T1000 (cell line): ENCODE results near the gene DUSP6.
"Not testable (repeated sequence)": the region's sequence is repeated elsewhere in the genome, so short reads cannot be mapped to it uniquely, and the experiment has no call there.

Source experiments
- DNase-seq: peaks from one replicate; lab custom pipeline; 2025; ENCODE audit warnings: mixed read lengths; lab: John Stamatoyannopoulos, UW

Gene DUSP6

DNA sequence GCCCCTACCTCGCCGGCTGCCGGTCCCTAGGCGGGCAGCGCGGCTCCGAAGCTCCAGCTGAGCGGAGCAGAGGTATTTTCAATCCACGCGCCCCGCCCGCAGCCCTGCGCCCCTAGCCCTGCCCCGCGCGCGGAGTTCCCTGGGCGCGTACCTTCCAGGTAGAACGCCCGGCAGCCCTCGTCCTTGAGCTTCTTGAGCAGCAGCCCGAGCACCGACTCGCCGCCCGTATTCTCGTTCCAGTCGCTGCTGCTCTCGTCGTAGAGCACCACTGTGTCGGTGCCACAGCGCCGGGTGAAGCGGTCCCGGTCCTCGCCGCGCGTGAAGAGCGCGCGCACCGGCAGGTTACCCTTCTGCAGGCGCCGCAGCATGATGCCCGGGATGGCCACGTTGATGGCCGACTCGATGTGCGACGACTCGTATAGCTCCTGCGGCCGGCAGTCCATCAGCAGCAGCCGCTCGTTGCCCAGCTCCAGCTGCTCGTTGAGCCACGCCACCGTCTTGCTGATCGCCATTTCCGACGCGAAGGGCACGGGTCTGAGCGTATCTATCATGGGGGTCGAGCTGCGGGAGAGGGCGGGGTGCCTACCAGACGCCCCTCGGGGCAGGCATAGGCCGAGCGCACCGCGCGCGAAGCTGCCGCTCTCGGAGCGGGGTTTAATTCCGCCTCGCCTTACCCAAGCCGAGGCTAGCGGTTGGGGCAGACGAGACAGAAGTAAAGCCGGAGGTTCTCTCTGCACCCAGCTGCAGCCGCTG lies 636 bp downstream of the DUSP6 start:
- DNase-seq: no peak

DNA sequence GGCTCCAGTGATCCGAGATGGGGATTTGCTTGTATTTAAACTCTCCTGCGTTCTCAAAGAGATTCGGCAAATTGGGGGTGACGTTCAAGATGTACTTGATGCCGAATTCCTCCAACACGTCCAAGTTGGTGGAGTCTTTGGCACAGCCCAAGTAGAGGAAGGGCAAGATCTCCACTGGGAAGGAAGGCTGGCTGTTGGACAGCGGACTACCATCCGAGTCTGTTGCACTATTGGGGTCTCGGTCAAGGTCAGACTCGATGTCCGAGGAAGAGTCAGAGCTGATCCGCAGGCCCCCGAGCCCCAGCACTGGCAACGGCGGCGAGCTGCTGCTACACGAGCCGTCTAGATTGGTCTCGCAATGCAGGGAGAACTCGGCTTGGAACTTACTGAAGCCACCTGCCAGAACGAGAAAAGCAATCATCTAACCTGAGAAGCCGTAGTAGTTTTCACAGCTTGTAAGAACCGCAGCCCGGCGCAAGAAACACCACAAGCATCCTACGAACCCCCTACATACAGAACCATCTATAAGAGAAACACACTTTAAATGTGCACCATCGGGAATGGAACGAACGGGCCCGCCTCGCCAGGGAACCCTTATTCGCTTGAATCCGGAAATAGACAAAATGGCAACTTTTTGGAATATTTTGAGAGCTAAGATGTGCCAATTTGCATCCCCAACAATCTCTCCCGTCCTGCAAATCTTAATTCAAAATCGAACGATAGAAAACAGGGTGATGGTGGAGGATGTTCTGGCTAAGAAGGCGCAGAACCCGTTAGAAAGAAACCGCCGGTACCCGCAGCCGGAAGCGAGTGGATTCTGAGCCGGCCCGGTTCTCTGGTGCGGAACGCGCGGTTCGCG lies 1.4 kb downstream of the DUSP6 start:
- no peak for DNase-seq

DNA sequence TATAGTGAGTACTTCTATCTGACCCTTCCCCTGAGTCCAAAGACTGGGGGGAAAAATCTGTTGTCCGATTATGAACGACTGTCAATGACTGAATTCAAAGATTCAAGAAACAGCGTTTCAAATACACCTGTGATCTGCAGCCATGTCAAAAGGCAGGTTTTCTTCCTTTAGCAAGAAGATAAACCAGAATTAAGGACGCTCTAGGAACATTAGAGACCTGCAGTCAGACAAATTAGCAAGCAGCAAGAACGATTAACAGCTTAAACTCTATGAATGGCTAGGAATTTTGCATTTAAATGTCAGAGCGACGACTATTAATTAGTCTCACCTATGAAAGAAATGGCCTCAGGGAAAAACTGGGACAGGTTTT lies 2.1 kb downstream of the DUSP6 start:
- DNase-seq: no peak

DNA sequence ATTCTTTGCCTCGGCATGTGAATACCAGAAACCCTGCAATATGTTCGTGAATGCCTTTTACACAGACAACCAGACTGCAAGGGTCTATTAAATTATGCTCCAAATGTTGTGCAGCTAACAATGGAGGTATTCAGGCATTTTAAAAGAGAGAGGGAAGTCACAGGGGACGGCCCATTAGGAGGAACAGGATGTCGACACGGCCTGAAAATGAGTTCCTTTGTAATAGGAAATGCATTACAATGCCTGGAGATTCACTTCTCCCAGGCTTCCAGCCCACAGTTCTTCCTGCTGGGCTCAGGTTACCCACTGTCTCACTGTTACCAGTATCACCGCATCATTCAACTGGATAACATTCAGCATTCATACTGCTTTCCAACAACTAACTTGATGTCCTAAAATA lies 2.5 kb downstream of the DUSP6 start:
- DNase-seq: no peak

DNA sequence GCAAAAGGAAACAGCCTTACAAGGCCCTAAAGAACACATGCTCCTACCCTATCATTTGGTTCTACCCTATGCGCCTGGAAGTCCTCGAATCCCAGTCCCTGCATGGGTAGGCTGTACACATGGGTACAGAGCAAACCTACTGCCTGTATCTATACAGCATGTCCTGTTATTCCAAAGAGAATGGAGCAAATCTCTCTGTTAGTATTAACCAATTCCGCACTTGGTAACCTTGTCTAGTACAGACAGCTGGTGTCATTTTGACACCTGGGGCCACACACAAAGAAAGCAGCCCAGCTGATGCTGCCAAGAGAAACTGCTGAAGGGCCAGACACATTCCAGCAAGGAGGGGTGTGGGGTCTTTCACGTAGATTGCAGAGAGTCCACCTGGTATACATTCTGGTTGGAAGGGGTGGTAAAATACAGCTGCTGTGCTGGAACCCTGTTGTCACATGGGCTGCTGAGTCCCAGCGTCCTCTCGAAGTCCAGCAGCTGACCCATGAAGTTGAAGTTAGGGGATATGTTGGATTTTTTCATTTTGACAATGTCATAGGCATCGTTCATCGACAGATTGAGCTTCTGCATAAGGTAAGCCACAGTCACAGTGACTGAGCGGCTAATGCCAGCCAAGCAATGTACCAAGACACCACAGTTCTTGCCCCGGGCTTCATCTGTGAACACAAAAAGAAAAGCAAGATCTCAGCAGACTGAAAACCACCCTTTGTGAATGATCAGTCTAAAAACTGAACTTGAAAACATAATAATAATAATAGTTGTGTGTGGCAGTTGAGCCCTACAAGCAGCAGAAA lies 3.2 kb downstream of the DUSP6 start:
- no peak for DNase-seq

DNA sequence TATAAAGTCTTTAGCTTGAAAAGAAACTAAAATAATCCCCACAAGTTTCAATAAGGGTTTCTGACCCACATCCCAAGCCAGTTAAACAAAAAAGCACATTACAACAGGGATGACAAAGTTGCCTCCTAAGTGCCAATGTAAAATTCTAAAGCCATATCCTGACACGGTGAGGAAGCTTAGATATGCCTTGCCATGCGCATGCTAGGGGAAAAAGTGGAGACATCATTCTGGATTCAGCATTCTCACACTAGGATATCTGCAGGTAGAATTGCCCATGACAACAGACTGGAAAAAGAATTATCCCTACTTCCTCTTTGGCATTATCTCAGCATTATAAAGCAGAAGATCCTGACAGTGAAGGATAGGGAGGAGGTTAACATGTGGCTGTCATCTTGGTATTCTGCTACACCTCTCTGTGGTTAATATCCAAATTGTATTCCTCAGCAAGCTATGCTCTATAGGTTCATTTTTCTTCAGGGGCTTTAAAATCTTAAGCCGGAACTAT lies 4.9 kb downstream of the DUSP6 start:
- DNase-seq: no peak

DNA sequence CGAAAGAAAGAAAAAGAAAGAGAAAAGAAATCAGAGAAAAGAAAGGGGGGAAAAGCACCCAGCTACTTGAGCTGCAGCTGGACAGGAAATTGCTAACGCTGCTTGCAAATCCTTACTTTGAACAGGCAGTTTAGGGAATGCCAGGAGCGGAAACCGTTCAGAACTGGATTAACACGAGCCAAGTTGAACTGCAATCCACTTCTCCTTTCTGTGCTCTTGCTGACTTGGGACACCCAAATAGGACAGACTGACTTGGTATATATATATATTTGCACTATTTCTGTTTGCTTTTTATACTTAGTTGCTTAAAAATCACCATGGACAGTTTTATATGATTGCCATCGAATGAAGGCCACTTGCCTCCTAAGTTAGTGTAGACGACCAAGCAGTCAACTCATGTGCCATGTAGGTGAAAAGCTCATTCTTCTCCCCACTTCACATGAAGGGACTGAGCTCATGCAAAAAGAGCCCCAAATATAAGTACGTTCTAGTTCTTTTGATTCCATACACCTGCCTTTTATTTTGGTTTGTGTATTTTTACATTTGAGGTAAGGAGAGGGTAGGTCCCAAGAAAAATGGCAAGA lies 5.5 kb downstream of the DUSP6 start:
- DNase-seq: no peak

DNA sequence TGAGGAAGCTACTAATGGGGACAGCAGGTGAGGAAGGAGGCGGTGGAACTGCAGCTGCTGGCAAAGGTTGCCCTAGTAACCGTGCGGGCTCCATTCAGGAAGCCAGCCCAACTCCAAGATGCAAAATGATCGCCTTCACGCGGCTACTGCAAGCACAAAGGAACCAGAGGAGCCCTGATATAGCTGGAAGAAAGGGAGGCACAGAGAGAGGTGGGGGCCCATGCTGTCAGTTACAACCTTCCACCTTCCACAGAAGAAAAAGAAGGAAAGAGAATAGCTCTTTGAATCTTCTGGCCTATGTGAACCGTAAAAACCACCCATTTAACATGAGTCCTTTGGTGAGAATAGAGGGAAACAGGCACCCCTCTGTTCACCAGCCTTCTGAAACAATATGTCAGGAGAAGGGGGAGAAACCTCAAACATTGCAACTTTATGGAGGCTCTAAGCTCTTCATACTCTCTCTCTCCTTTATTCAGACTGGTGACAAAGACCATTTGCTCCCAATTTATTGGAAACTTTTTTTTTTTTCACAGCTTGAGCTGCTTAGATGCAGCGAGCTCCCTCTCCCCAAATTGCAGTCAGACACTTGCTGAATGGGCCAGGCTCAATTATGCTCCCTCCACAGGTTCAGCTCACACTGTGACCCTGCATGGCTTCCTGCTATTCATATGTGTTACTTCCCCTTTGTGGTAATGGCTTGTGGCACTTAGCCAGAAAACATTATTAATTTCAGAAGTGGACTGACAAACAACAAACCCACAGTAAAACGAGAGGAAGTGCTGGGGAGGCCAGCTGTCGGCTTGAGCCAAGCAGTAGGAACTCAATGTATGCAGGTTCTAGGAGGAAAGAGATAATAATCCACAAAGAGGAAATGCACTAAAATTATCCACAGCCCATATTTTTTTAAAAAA lies 6.2 kb downstream of the DUSP6 start:
- DNase-seq: no peak

DNA sequence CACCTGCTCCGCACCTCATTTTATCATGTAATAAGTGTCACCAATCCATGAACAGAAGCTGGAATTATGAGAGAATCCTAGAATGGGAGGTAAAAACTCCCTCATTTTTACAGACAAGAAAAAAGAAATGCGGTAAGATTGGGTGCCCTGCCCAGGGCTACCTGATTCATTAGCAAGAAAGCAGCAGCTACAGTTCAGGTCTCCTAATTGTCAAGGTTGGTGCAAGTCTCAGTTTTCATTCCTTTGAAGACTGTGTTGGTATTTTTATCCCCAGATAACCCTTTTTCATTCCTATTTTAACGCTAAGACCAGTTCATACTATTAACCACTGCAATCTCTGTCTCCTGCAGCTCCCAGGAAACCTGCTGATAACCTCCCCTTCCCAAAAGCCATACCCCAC lies 6.9 kb downstream of the DUSP6 start:
- DNase-seq: no peak

DNA sequence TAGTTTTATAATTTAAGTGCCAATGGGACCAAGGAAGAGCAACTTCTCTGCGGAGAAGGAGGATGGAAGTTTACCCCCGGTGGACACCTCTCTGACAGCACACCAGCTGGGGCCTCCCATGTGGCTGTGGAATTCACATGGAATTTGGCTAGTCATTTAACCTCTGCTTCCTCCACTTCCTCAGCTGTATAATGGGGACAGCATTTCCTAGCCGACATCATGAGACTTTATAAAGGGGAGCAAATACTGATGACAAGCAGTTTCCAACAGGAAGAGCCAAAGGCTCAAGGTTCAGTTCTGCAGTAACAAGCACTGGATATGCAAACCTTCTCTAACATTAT lies 7.5 kb downstream of the DUSP6 start:
- no peak for DNase-seq

DNA sequence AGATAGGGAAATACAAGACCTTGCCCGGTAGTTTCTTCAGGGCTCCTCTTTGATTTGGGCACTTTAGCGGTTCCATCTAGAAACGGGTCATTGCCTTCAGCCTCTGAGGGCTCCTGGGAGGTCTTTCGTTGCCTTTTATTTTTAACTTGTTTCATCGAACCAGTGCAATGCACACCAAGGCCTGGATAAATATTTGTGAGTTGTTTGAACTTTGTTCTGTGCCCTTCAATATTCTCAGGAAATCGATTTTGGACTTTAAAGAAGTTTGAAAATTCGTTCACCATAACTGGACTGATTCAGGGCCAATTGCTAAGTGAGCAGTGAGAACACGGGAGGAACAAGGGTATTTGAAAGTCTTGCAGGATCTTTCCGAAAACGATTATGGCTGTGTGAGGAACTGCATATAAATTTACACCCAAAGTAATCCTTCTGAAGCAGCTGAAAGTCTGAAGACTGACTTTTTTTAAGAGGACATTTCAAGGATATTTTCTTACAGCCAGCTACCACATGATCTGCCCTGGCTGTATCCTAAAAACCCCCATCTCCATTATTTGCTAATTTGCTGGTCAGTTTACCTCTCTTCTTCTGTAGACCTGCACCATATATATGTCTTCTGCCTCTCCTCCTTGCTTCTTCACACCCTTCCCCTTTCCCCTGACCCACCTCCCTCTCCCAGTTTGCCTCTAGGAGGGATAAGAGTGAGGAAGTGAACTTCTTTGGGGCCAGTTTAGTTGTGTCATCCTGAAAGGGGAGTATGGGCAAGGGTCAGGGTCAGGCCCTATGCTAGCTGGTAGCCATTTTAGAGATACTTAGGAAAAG lies 8.0 kb downstream of the DUSP6 start:
- DNase-seq: no peak

DNA sequence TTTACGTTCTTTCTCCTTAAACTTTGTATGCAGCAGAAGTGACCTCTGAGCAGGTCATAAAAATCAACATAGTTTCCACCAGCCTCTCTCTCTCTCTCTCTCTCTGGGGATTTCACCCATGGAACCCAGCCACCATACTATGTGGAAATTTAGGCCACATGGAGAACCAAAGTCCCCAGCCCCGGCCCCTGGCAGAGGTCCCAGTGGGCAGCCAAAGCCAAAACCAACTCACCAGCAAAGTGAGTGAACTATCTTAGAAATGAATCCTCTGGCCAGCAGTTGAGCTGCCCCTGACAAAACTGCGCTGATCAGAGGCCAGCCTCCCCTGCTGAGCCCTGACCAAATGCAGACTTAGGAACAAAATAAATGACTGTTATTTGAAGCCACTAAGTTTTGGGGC lies 9.2 kb downstream of the DUSP6 start:
- no peak for DNase-seq

DNA sequence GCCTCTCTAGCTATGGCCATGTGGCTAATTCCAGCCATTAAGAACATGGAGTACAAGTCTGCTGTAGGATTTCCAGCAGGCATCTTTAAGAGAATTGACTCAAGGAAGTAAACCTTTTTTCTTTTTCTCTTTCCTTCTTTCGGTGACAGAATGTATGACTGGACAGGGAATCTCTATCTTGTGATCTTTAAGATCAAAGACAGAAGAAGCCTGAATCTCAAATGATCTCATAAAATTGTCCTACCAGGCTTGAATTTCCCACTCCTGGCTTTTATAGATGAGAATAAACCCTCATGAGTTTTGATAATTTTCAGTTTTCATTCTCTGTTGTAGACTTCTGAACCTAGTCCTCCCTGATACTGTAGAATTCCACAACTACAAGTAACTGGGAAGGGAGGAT lies 11.4 kb downstream of the DUSP6 start:
- DNase-seq: no peak

DNA sequence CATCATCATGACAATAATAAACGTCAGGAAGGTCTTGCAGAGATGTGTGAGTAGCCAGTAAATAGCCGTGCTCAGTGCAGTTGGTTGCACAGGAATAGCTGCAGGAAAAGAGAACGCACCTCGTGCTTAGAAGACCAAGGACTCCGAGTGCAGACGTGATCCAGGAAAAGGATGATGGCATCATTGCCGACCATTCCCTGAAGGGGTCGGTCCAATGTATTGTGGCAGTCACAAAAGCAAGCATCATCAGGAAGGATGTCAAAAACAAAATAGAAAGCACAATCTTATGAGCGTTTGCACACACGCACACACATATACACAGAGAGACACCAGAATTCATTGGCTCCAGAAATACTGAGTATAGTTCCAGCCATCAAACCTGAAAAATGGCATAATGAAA lies 12.8 kb downstream of the DUSP6 start:
- DNase-seq: no peak

DNA sequence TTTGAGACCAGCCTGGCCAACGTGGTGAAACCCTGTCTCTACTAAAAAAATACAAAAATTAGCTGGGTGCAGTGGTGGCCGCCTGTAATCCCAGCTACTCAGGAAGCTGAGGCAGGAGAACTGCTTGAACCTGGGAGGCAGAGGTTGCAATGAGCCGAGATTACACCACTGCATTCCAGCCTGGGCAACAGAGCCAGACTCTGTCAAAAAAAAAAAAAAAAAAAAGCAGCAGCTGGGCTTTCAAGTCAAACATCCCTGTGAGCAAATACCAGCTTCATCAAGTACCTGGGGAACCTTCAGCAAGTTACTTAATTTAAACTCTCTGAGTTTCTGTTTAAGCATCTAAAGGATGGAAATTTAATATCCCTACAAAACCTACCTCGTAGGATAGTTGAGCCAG lies 15.2 kb downstream of the DUSP6 start:
- not testable (repeated sequence) for DNase-seq

DNA sequence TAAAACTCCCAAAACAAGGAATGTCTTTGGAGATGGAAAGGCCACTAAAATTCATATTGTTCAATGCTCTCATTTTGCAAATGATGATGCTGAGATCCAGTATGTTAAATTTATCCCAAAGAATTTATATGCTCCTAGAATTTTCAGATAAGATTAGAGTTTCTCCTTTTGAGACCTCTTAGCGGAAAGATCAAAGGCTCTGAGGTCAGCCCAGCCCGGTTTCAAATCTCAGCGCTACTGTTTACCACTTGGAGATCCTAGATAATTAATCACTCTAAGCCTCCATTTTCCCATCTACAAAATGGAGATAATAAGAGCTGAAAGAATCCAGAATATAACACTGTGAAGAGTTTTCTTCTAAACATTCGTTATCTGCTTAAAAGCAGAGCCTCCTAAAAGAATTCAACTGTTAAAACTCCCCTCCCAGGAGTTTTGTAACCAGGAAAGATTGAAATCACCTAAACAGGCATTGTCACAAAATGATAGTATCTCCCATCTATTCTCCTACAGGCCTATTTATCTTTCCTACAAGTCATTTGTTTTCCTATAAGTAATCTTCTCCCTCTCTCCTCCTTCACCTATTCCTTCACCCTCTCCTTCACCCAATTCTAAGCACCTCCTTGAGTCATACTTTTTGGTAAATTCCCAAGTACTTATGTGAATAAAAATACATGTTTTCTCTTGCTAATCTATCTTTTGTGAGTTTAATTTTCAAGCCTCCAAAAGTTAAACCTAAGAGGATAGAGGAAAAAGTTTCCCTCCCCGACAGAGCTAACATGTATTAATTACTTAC lies 16.7 kb downstream of the DUSP6 start:
- no peak for DNase-seq

DNA sequence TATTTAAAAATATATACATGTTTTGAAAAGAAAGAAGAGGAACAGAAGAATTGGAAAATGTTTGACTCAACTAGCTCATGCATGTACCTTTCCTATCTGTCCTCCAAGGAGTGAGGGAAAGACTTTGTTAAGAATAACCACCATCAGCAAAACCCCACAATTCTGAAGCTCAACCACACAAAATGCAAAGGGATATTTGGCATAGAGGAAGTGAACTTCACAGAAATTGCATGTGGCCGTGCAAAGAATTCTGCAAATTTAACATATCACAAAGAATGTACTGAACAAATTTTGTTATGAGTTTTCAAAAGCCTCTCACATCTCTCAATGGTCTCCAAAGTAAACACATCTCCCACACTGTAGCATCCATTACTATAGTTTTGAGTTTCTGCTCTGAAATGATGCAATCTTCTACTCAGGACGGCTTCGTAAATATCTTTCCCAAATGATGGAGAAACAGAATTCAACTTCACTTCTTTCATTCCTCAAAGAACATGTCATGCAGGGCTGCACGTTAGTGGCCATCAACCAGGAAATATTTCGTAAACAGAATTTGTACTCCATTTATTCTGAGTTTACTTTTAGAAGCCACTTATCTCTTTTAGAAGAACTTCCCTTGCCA lies 17.6 kb downstream of the DUSP6 start:
- DNase-seq: no peak

DNA sequence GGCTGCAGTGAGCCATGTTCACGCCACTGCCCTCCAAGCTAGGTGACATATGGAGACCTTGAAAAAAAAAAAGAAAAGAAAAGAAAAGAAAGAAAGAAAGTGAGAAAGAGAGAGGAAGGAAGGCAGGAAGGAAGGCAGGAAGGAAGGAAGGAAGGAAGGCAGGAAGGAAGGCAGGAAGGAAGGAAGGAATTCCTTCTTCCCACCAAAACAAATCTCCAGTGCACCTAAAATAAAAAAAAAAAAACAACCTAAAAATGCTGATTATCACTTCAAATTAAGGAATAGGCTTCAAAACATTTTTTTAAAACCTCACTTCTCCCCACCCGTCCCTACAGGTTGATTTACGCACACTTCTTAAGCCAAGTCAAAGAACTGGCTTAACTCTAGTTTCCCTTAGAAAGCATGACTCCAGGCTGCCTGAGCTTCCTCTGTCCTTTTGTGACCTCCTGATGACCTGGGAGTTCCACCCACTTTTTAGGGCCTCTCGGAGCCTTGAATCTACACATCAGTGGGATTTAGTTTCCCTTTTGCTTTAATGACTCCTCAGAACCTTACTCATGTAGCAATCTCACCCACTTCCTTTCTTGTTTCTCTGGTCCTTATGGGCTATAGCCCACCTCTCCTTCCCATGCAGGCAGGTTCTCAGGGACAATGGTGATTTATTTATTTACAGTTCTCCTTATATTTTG lies 18.6 kb downstream of the DUSP6 start:
- no peak for DNase-seq
